HG03460 (cell line): ENCODE data around the gene MCC.

Experiments used
- ATAC-seq: cut with Tn5 transposase; IDR thresholded peaks from one replicate; pipeline ENCODE4 v1.9.1; 2021; ENCODE audit not compliant: unreplicated experiment

The MCC gene

DNA sequence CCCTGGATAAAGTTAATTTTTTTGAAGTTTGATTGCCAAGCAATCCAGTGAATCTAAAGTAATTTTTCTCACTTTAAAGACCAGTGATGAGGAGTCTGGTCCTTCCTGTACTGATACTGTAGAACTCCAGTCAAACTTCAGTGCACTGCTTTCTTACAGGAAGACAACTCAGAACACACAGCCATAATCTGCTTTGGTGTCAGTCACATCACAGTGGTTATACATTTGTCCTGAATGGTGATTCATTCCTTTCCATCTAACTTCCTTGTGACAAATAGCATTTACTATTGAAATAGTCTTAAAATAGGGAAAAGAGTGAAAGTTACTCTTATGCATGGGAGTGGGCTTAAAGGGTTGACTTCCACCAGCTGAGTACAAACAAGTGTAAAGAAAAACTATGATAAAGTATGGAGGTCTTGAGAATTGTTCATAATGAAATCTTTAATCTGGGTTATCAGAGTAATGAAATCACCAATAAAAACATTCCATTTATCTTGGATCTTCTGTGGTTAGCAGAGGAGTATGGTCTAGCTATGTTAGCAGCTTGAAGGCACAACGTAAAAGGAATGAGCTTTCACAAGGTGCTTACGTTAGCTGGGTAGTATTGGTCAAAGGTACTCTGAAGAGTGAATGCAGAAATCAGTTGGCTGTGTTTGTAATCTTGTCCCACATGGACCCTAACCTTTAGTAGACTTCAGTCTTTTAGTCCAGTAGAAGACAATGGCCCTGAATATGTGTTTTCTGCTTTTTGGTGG is 470.2 kb downstream of the MCC start:
- ATAC-seq, result no peak

DNA sequence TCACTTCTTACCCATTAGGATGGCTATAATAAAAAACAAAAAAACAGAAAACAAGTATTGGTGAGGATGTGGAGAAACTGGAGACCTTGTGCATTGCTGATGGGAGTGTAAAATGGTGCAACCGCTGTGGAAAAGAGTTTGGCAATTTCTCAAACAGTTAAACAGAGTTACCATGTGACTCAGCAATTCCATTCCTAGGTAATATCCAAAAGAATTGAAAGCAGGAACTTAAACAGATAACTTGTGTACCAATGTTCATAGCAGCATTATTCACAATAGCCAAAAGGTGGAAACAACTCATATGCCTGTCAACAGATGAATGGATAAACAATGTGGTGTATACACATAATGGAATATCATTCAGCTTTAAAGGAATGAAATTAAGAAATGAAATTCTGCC is 482.8 kb downstream of the MCC start:
- no peak for ATAC-seq

DNA sequence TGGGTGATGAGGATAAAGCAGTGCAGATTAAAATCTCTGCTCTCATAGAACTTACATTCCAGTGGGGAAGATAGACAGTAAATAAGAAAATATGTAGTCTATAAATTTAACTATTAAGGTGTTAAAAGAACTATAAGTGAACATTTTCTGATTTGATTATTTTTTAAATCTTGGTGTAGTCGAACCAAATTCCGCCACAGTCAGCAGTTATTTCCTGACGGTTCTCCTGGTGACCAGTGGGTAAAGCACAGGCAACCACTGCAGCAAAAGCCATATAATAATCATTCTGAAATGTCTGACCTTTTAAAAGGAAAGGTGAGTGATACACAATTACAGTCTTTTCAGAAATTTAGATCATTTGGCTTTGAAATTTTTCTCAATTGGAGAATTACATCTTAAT is 484.5 kb downstream of the MCC start:
- no peak for ATAC-seq

DNA sequence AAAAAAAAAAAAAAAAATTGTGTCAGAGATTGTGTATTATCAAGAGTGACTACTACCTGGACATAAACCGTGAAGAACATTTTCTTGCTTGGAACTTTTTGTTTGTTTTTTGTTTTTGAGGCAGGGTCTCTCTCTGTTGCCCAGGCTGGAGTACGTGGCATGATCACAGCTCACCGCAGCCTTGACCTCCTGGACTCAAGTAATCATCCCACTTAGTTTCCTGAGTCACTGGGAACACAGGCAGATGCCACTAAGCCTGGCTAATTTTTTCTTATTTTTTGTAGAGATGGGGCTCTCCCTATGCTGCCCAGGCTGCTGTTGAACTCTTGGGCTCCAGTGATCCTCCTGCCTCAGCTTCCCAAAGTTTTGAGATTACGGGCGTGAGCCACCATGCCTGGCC is 485.8 kb downstream of the MCC start:
- ATAC-seq, result no peak

DNA sequence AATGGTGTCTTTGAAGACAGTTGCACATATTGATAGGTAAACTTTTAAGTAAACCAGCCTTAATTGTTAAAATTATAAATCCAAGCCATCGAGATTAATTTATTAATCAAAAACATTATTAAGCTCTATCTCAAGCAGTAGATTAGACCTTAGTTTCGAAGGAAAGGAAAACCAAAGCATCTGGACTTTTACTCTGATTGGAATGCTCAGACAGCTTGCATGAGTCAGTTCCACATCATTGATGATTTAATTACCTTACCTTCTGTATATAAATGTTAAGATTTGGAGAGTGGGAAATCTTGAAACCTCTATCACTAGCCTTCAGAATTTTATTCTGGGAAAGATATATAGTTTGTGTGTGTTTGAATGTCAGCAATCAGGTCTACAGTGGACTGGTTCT is 487.8 kb downstream of the MCC start:
- no peak for ATAC-seq

DNA sequence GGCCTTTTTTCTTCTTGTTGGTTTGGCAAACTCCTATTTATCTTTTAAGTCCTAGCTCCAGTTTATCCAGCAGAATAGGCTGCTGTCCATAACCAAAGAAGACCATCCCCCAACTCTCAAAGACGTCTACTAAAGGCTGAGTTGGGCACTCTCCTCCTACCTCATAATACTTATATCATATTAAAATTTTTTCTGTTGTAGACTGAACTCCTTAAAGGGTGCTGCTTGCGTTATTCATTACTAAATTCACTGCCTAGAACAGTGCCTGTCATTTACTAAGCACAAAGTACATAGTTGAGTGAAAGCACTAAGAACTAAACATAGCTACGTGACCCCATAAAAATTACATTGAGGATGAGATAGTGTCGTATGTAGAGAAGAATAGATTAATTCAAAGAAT is 490.0 kb downstream of the MCC start:
- no peak for ATAC-seq

DNA sequence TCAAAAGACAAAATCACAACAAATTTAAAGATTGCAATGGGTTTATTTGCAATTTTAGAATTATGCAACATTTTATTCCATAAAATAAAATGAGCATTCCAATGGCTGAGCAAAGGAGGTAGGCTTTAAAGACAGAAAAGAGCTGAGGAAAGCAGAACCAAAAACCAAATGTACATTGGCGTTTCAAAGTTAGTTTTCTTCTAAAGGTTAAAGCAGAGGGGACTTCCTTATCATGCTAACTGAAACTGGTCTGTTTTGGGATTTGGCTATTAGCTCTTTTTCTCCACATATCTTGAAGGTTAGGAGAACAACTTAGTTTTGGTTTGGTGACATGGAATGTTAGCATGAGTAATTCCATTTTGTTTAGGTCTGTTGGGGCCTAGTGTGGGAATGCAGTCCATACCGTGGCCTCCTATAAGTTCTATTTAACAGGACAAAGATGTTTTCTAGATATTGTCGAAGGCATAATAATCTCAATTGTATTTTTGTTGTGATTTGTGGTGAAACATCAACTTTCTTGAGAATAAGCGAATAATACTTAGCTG is 491.4 kb downstream of the MCC start:
- no peak for ATAC-seq

DNA sequence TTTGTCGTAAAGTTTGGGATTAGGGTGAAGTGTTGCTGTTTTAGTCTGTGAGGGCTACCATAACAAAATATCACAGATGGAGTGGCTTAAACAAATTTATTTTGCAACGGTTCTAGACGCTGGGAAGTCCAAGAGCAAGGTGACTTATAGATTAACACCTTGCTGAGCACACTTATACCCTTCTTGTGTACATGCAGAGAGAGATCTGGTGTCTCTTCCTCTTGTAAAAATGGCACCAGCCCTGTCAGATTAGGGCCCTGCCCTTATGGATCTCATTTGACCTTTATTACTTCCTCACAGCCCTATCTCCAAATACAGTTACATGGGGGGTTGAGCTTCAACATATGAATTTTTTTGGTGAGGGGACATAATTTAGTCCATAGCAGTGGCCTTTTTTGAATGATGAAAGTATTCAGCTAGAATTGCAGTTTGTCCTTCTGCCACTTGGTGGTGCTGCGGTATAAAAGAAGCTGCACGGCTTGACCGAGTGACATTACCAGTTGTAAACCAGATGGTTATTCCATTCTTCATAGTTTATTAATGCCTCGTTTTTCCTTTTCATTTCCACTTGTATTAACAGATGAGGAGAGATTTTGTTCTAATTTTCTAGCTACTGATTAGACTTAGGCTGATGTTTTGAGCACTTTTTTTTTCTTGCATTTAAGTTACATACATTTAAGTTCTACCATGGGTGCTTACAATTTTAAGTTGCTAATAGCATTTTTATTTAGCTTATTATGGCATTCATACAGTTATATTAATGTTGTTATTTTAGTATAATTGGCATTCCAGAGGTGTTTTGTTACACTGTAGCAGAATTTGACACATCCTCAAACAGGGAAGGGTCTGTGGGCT is 492.3 kb downstream of the MCC start:
- peak; percentile 87 for ATAC-seq

DNA sequence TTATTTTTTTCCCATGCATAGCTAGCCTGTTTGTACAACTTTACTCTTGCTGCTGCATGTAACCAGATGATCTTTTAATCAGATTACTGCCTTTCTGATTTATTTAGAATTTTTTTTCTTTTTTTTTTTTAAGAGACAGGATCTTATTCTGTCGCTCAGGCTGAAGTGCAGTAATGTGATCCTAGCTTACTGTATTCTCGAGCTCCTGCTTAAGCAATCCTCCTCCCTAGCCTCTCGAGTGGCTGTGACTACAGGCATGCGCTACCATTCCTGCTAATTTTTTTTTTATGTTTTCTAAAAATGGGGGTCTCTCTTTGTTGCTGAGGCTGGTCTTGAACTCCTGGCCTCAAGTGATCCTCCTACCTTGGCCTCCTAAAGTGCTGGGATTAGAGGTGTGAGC is 502.0 kb downstream of the MCC start:
- no peak for ATAC-seq

DNA sequence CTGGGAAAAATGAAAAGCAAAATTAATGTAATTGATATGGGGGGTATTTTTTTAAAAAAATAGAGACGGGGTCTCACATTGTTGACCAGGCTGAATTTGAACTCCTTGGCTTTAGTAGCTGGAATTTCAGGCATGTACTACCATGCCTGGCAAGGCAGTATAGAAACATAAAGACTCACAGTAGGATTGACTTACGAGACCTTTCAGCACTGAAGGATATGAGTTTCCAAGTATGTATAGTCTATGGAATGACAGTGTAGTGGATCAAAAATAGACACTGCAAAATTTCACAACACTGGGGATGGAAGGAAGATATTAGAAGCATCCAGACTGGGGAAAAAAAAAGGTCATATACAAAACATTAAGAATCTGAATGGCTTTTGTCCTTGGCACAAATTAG is 504.9 kb downstream of the MCC start:
- ATAC-seq, result no peak

DNA sequence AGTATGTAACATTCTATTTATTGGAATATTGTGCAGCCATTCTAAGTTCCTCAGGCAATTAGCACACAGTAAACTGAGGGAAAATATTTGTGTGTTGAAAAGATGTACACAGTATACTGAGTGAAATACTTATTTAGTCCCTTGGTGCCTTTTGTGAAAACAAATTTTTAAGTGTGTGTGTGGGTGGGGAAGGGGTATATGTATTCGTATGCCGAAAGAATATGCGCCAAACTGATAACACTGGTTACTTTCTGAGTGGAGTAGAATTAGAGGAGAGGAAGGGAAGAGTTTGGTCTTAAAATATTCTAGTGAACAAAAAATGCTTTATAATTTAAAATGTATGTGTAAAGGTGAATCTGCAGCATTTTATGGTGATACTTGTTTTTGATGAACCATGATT is 508.5 kb downstream of the MCC start:
- ATAC-seq, result no peak

DNA sequence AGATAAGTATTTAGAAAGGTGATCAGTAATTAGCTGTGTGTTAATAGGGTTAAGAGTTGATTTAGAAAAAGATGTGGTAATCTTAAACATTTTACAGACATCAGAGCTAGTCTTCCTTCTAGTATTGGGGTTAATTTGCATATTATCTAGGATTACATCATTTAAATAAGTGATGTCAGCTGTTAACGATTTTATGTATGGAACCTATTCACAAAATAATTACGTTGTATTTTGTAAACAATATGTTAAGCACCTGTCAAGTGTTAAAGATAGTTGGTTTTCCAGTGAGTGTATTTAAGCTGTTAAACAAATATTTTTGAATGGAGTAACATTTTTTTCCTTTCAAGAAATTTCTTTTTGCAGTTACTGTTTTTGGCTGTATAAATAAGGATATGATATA is 509.4 kb downstream of the MCC start:
- no peak for ATAC-seq

DNA sequence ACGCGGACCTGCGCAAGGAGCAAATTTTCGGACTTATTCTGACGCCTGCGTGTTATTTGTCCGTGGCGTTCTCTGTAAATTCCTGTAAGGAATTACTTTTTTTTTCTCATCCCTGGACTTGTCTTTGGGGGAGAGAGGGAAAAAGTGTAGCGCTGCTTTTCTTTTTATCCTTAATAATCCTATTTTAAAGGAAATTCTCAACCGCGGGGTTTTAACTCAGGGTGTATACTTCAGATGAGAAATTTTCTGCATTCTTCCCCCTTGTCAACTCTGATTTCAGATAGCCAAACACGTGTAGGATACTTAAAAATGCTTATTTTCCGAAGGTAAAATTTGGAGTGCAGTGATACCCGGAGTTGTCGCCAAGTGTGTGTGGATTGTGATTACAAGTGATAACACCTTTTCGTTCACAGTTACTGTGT is 510.8 kb downstream of the MCC start:
- ATAC-seq, result no peak

DNA sequence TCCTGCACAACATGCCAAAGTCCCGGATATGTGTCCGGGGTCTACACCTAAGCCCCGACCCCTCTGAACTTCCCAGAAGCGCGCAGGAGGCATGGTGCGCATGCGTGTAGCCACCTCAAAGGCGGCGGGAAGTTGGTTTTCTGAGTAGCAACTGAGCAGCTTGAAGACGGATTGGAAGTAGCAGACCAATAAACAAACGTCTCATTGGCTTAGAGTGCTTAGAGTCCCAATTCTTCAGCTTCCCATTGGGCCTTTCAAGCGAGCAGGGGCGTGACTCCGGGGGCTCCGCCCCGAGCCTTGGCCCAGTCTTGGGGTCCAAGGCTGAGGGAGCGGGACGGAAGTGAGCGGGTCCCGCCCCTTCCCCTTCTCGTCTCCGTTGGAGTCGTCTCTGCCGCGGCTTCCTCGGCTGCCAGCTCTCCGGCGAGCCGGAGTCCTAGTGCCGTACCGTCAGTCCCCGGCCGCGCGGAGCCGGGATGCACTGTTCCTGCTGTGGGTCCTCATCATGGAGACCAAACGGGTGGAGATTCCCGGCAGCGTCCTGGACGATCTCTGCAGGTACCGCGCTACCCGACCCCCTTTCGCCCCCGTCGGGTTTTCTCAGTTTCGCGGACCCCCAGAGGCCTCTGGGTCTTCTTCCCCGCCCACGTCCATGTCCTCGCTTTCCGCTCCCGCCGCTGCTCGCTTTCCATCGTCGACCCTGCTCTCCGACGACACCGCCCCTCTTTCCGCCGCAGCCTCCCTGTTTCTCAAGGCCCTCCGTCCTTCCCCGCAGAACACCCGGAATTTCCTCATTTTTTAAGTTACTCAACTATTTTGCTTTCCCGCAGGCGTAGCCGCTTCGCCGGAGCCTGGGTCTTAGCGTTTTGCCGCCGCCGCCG is 511.6 kb downstream of the MCC start, which contains the start of gene DCP2:
TSS of gene DCP2 (plus strand) at position 367 of the 878 bp plus-strand sequence. CDS start at position 503, 136 bp downstream.
- peak; percentile 98 for ATAC-seq

DNA sequence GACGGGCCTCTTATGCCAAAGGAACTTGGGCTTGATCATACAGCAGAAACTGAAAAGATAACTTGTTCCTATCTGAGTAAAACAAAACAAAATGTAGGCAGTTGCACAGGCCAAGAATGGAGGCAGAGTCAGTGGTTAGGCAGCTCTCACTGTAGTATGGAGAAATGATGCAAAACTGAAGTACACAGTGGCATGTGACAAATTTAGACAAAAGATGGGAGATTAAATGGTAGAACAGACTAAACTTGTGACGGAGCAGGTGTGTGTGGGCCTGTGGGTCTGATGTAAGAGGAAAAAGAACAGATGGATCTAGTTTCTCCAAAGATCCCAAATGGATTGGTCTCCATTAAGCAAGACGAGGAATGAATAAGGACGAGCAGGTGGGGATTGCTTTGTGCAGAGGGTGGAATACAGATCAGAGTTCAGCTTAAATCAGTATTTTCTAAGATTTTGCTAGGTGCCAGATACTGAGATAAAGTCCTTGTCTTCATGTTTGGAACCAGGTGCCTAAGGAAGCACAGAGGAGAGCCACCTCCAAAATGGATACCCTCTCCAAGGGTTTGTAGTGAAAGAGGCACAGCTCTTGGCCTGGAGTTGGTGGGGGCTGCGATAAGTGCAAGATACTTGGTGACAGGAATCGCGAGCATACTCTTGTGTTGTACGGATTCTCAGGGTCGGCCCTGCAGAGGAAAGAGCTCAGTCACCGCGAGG is 512.4 kb downstream of the MCC start:
- peak; percentile 18 for ATAC-seq

DNA sequence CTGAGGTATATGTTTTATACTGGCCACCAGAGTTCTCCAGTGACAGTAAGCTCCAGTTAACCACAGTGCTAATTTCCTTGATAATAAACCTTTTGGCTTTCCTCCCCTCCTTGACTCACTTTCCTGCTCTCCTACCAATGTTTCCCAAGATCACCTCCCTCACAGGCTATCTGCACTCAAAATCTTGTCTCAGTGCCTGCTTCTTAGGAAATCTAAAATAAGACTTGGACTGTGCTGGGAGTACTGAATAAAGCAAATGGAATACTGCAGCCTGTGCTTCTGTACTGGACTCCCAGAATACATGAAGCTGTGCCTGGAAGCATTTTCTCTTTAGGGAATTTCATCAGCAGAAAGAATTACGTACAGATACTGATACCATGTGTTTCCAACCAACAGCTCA is 513.4 kb downstream of the MCC start:
- ATAC-seq, result no peak

DNA sequence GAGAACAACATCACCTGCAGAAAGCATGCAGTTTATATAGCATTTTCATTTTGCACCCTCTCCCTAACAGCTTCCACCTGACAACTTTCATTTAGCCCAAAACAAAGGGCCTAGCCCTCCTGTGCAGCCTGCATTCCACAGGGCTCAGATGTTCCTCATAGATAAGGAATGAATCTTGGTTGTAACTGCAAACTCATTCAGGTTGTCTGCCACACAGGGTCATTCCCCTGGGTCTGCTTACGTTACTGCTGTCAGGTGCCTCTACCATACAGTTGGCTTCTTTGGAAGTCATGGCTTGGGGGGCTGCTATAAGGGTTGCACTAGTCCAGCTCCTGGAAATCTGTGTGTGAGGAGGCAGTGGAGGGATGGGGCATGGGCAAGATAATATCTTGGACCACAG is 514.3 kb downstream of the MCC start:
- ATAC-seq, result no peak

DNA sequence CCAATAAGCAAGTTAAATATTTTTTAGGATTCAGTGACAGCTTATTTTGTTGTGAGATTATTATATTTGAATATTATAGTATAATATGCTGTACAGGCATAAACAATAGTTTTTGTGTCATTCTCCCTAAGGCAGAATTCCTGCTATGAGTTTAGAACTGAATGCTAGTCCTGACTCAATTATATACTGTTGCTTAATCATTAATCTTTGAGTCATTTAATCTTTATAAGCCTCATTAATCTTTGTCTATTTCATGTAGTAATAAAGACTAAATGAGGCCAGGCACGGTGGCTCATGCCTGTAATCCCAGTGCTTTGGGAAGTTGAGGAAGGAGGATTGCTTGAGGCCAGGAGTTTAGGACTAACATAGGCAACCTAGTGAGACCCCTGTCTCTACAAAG is 515.2 kb downstream of the MCC start:
- no peak for ATAC-seq
